H1 (cell line): ENCODE data around the gene FRS2. TPM values are rescaled to one million over a fixed set of nuclear protein-coding genes. Genes with fewer than 3 reads are reported as not detected.

Source experiments
- CEBPB ChIP-seq: IDR thresholded peaks from 2 replicates; pipeline ENCODE4 v1.6.1; 2012; ENCODE audit warnings: low read depth, low read length
- KDM1A ChIP-seq: fragments of 200-600, 300-600 bp; sonication (generic); IDR thresholded peaks from 2 replicates; pipeline ENCODE4 v1.7.1; 2016; ENCODE audit warnings: mild to moderate bottlenecking, low read length, borderline replicate concordance
- NRF1 ChIP-seq: IDR thresholded peaks from 2 replicates; pipeline ENCODE4 v1.6.1; 2011; ENCODE audit warnings: mild to moderate bottlenecking, low read depth, low read length, improper control_type of control experiment
- SRF ChIP-seq: IDR thresholded peaks from 2 replicates; pipeline ENCODE4 v1.6.1; 2011; ENCODE audit warnings: mild to moderate bottlenecking, low read depth, low read length, moderate library complexity
- SUZ12 ChIP-seq: fragments of 200-600 bp; sonication (generic); IDR thresholded peaks from 2 replicates; pipeline ENCODE4 v1.6.1; 2012; ENCODE audit warnings: mild to moderate bottlenecking, inconsistent platforms, low read length, moderate library complexity, mixed read lengths
- polyA plus RNA-seq, 7 experiments: library from polyadenylated mRNA; depleted of rRNA in 3 of 7; stranded (reverse) in 5 of 7; unstranded in 2 of 7; fragments of >200 nt in 5 of 7; fragments of 200-250 nt in 2 of 7; gene quantifications; 1 replicate in 5 of 7; 2 replicates in 1 of 7; 4 replicates in 1 of 7; pipeline versions ENCODE4 v1.2.1 to v1.2.3, GENCODE V29; 2011 to 2013; ENCODE audit warnings: missing spikeins in 2 of 7, mixed read lengths in 2 of 7
- total RNA-seq: library from RNA; stranded (reverse); fragmentation: NEBNext Ultra II Directional; extraction: Animal tissue kit (Norgen Biotek cat#: 25700); gene quantifications from 2 replicates; pipeline ENCODE4 v1.2.1, GENCODE V29; 2021

Gene FRS2
- total and polyA plus RNA-seq, 2 of the 8 experiments (the other 6 are each of a cell fraction or from before 2014, with no cell fraction given), result 10.3 to 35.8 TPM

DNA sequence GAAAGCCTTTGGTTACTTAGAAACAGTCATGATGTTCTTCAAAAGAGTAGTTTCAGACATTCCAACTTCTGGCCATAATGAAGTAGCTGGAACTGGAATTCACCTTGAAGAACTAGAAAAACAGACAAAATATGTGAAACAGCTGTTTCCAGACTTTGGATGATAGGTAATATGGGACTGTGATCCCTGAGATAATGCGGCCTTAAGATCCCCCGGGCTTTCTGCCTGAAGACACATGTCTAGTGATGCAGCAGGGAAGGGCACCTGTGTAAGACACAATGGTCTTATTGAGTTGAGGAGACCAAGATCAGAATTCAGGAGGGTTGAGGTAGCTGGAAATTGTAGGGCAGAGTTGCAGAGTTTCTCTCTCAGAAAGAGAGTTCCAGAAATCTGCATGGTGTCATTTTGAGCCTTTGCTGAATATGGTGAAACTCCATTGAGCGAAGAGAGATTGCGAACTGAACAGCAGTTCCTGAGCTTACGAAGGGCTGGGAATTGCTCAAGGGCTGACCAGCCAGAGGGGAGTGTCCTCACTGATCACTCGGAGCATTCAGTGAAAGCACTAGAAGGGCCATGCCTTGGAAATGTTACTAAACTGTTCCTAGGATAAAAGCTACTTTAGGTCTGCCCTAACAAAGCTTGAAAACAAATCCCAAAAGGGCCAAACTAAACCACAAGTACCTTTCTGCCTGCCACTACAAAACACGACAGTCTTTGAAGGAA is 41.7 kb upstream of the FRS2 start (continued):
- TF ChIP-seq CEBPB (no peak), NRF1 (no peak), SUZ12 (no peak), SRF (no peak), KDM1A (no peak)
